Lung microvascular endothelial cell (primary cell): ENCODE data around the gene KLHL8. TPM values are rescaled to one million over a fixed set of nuclear protein-coding genes. Genes with fewer than 3 reads are reported as not detected.
"Not testable (repeated sequence)": the region's sequence is repeated elsewhere in the genome, so short reads cannot be mapped to it uniquely, and the experiment has no call there.

Source experiments
- DNase-seq, 2 donors: peaks; one replicate each; pipeline versions ENCODE4 v3.0.0 to v3.0.0-alpha.2; 2010; ENCODE audit warnings: low read depth in 2 of 2
- total RNA-seq: library from RNA; depleted of rRNA; stranded (reverse); fragments of >200 nt; gene quantifications from 2 replicates; pipeline ENCODE4 v1.2.1, GENCODE V29; 2014

KLHL8 gene
- total RNA-seq, 1 donor from 2014 or later, result 7.9 TPM

GRCh38 chr4:87179751-87180150, 40.7 kb downstream of the KLHL8 start:
- no peak for DNase-seq

DNA sequence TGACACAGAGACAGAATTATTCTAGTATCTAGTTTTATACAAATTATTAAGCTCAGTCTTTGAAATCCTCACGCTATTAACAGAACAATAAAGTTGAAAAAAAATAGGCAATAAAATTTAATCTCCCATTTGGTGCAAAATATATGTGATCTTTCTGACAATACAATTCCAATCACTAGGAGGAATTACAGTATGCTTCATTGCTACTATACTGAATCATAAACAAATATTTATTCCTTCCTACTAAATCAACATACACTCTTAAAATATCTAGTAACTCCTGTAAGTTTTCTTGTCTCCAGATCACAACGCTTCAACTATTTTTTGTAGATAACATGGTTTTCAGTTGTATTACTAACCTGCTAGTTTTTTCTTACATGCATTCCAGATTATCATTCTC, 45.7 kb downstream of the KLHL8 start:
- no peak for DNase-seq

GRCh38 chr4:87171944-87172343, 48.5 kb downstream of the KLHL8 start:
- no peak for DNase-seq

DNA sequence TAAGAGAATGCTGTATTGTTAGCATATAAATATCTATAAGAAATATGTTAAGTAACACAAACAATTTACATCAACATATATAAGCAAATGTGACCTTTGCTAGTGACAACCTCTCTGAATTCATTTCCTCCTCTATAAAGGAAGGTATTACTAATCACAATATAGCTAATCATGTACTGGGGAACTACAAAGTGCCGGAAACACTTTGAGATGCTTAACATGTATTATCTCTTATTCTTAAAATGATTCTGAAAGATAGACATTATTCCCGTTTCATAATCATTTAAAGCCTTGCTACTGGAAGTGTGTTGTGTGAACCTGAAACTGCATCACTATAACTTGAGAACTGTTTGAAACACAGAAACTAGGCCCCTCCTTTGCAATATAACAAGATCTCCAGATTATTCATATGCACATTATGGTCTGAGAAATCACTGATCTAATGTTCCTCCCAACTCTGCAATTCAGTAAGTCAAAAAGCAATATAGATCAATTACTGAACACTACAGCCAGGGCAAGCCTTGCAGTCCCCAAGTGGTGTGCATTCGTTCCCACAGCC, 54.0 kb downstream of the KLHL8 start:
- DNase-seq, result no peak

DNA sequence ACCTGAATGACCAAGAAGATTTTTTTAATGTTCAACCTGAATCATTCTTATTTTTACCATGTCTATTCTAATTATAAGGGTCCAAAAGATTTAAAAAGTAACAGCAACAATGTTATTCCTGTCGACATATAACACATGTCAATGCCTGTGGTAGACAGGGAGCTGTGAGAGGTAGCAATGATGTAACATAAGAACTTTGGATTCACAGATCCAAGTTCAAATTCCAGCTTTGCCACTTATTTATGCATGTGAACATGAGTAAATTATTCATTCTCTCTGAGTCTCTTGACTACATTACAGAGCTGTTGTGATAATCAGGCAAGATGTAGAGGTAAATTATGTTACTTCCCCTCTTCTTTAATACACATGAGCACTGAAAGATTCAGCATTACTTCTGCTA, 54.5 kb downstream of the KLHL8 start:
- no peak for DNase-seq

- DNase-seq, result no peak
These were observed 67.1 kb downstream of the KLHL8 start for GRCh38 chr4:87153078-87153870.

DNA sequence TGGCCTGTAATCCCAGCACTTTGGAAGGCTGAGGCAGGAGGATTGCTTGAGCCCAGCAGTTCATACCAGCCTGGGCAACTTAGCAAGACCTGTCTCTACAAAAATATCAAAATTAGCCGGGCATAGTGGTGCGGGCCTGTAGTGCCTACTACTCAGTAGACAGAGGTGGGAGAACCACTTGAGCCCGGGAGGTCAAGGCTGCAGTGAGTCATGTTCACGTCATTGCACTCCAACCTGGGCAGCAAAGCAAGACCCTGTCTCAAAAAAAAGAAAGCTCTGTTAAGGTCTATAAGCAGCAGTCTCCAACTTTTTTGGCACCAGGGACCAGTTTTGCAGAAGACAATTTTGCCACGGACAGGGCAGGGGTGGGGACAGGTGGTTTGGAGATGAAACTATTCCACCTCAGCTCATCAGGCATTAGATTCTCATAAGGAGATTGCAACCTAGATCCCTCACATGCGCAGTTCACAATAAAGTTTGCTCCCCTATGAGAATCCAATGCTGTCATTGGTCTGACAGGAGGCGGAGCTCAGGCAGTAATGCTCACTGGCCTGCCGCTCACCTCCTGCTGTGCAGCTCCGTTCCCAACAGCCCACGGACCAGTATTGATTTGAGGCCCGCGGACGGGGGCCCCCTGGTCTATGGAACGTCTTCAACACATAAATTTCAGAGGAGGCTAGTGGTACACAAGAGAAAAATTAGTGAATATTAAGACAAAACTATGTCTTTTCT, 67.9 kb downstream of the KLHL8 start:
- DNase-seq, result no peak

GRCh38 chr4:87151730-87152129, 68.7 kb downstream of the KLHL8 start:
- DNase-seq, result peak in 1 of 2 donors; percentile 53

DNA sequence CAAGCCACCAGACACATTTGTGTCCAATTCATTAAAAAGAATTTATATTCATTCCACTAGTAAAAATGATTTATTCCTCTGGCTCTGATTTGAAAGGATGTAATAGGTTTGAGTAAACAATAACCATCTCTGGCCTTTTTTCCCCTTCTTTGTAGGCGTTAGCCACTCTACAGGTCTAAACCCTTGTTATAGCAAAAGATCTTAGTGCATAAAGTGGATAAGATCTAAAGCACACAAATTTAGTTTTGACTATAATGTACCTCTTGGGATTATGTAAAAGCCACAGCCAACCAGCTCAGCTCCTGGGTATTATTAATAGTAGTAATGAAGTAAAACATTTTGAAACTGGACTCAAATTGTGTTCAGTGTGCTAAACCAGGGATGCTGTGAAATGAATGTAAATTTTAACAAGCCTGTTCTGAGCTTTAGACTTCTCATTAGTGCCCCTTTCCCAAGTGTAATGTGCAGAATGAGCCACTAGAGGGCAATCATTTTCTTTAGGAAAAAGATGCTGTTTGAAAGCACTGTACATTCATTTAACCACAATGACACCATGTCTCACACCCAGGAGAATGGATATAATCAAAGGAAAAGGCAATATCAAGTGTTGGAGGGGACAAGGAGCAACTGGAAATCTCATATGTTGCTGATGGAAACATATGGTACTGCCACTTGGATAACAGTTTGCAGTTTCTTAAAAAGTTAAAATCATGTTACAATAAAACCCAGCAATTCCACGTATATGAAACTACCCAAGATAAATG, 69.7 kb downstream of the KLHL8 start:
- DNase-seq, result peak; percentile 71 to 80

DNA sequence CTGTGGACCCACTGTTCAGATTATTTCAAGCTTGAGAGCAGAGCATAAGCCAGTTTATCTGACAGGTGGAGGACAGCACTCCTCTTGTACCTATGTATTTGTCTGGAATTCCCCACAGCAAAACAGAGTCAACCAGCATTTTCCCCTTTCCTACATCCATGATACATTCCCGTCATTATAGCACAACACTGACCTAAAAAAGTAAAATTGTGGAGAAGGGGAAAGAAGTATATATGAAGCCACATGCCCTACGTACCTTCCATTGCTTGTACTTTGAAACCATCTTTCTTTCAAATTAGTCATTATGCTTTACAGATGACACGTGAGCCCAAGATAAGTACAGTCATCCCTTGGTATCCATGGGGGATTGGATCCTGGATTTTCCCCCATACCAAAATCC, 73.3 kb downstream of the KLHL8 start:
- no peak for DNase-seq

DNA sequence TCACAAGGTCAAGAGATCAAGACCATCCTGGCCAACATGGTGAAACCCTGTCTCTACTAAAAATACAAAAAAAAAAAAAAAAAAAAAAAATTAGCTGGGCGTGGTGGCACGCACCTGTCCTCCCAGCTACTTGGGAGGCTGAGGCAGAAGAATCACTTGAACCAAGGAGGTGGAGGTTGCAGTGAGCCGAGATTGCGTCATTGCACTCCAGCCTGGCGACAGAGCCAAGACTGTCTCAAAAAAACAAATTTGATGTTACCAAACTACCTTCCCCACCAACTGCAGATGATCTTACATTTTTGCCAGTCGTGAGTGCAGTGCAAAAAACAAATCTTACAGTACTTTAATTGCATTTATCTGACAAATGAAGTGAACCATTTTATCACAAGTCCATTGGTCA, 74.5 kb downstream of the KLHL8 start:
- not testable (repeated sequence) for DNase-seq

DNA sequence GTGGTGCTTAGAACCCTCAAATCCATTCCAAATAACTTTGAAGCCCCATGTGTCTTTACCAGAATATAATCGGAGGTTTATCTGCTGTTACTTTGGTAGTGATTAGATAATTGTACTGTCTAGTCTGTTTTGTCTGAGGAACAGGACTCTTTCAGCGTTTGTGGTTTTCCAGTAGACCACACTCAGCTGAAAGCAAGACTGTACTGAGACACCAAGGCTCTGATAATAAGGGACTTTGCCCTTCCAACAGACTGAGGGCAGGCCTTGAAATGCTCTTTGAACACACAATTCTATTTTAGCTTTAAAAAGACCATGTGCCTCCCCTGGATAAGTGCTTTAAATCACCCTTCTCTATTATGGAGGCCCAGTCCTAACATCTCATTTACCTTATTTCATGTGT, 76.1 kb downstream of the KLHL8 start:
- DNase-seq, result no peak

- DNase-seq, result peak; percentile 22 to 25
These were observed 79.0 kb downstream of the KLHL8 start for GRCh38 chr4:87141428-87141827.

DNA sequence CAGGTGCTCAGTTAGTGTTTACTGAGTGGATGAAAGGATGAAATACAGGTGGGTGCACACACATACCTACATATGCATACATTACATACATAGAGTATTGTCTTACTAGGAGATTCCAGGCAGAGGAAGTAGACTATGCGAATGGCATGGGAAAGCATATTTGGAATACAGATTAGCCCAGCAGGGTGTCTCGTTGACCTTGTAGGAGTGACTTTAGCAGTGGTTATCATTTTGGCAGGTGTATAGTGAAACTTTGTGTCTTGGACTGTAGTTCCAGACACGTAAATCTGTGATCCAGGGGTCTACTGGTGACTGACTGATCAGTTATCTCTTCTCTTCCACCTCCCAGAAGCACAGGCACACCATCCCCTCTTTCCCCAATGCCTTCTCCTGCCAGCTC, 86.3 kb downstream of the KLHL8 start:
- no peak for DNase-seq

DNA sequence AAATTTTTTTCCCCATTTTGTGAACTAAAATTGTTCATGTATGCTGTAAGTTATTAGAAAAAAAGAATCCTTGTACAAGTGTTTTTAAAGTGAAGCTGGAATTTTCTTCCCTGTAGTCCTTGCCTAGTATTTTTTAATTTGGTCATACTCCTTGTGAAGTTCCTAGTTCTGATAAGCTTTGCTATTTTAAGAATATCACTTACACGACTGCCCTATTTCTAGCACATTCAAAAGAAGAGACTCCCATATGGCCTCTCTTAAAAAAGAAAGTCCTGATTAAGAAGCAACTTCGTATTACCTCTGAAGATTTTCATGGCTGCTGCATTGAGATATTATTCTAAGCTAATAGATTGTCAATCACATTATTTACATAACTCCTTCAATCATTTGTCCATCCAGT, 87.2 kb downstream of the KLHL8 start:
- no peak for DNase-seq

GRCh38 chr4:87132035-87132434, 88.4 kb downstream of the KLHL8 start:
- no peak for DNase-seq

DNA sequence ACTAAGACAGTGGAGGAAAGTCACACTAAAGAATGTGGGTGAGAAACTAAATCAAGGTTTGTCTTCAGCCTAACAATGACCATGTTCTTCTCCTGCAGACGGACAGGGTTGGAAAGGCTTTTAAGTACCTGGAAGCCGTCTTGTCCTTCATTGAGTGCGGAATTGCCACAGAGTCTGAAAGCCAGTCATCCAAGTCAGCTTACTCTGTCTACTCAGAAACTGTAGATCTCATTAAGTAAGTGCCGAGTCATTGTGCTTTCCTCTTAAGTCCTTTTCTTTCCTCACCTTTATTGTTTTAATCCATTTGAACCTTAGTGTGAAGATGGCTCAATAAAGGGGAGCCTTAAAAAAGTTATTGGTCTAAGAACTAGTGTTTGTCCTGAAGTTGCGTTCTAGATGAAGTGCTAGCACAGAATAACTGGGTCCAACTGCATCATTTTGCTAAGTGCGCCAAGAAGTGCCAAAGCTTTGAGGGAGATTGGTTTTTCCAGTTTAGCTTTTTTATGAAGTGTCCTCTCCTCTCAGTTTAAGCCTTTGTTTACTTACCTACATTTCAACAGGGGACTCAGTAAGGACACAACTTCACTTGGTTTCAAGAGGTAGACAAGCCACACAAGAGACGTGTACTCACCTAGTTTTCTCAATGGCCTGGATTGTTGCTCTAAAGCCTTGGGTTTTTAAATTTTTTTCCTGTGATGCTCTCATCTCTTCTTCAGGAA, 89.3 kb downstream of the KLHL8 start:
- no peak for DNase-seq

GRCh38 chr4:87129681-87130080, 90.7 kb downstream of the KLHL8 start:
- no peak for DNase-seq

GRCh38 chr4:87128006-87128705, 92.3 kb downstream of the KLHL8 start:
- no peak for DNase-seq

DNA sequence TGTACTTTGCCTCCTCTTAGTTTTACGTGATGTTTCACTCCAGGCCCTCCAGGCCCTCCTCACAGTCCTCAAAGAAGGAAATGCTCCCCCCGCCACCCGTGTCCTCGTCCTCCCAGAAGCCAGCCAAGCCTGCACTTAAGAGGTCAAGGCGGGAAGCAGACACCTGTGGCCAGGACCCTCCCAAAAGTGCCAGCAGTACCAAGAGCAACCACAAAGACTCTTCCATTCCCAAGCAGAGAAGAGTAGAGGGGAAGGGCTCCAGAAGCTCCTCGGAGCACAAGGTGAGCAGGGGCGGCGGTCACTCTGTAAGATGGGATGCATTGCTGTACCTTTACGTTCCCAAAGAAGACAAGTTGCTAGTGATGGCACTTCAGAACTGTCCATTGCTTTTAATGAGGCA, 94.4 kb downstream of the KLHL8 start:
- no peak for DNase-seq

GRCh38 chr4:87122252-87122651, 98.2 kb downstream of the KLHL8 start:
- DNase-seq, result no peak
